AG04449 (cell line): ENCODE measurements around the gene PRR4.

Experiments used
- CTCF ChIA-PET: fragments of 350-600 bp; formaldehyde crosslinking; extraction: SDS; loops from one replicate; lab custom pipeline; 2021; ENCODE audit warnings: antibody characterized with exemption; lab: Yijun Ruan, JAX
- POLR2A ChIA-PET: fragments of 400-600, 350-600 bp; formaldehyde crosslinking; extraction: SDS; loops from one replicate; lab custom pipeline; 2020; ENCODE audit warnings: antibody characterized with exemption, inconsistent platforms; lab: Yijun Ruan, JAX
- DNase-seq: peaks from one replicate; pipeline ENCODE4 v3.0.0-alpha.2; 2010; ENCODE audit warnings: low read depth, low spot score
- H3K4me3 ChIP-seq: 2 replicates; pipeline ENCODE4 v1.5.1; 2011; ENCODE audit warnings: low read depth, mild to moderate bottlenecking, control low read depth, low read length
- CTCF ChIP-seq: IDR thresholded peaks from one replicate; pipeline ENCODE4 v1.5.1; 2011; ENCODE audit warnings: mild to moderate bottlenecking, moderate library complexity, low read length, control low read depth, inconsistent platforms; ENCODE audit not compliant: insufficient read depth; ENCODE audit errors: missing control alignments

The PRR4 gene

GRCh38 chr12:10867381-10867780, 18.1 kb upstream of the PRR4 start:
- CTCF ChIA-PET: no interaction called here
- no peak overlapping the region for H3K4me3 ChIP-seq
- no peak for DNase-seq
- POLR2A ChIA-PET: no interaction called here
- TF ChIP-seq CTCF: no peak

GRCh38 chr12:10863512-10864218, 14.4 kb upstream of the PRR4 start:
- no peak overlapping the region for H3K4me3 ChIP-seq
- DNase-seq: no peak
- ChIA-PET POLR2A (no interaction called here), CTCF (no interaction called here)
- TF ChIP-seq CTCF: no peak

- CTCF ChIA-PET: no interaction called here
- POLR2A ChIA-PET: no interaction called here
- TF ChIP-seq CTCF: no peak
- no peak overlapping the region for H3K4me3 ChIP-seq
- DNase-seq: no peak
These were observed 12.1 kb upstream of the PRR4 start for GRCh38 chr12:10861366-10861765.

- POLR2A ChIA-PET: no interaction called here
- CTCF ChIA-PET: no interaction called here
- H3K4me3 ChIP-seq: no peak overlapping the region
- TF ChIP-seq CTCF: no peak
- DNase-seq: no peak
These were observed 6.5 kb upstream of the PRR4 start for GRCh38 chr12:10855807-10856206.

GRCh38 chr12:10853776-10854175, 4.5 kb upstream of the PRR4 start:
- no peak overlapping the region for H3K4me3 ChIP-seq
- ChIA-PET POLR2A (no interaction called here), CTCF (no interaction called here)
- no peak for TF ChIP-seq CTCF
- no peak for DNase-seq

- no peak overlapping the region for H3K4me3 ChIP-seq
- no peak for DNase-seq
- no peak for TF ChIP-seq CTCF
- ChIA-PET CTCF (no interaction called here), POLR2A (no interaction called here)
These were observed 2.1 kb upstream of the PRR4 start for GRCh38 chr12:10851243-10851858.
